Posterior cingulate gyrus (tissue), 11 donors: ENCODE results near the gene TNPO2.

Source experiments
- DNase-seq, 10 donors: peaks; one replicate each; pipeline versions ENCODE4 v3.0.0 to v3.0.0-alpha.2; 2020 to 2021; ENCODE audit warnings: mixed read lengths in 3 of 10
- intact Hi-C: fragments of 100-400 bp; cut with DNase I; formaldehyde crosslinking; loops from one replicate; pipeline ENCODE4 v1.15.1; 2023

The TNPO2 gene

DNA sequence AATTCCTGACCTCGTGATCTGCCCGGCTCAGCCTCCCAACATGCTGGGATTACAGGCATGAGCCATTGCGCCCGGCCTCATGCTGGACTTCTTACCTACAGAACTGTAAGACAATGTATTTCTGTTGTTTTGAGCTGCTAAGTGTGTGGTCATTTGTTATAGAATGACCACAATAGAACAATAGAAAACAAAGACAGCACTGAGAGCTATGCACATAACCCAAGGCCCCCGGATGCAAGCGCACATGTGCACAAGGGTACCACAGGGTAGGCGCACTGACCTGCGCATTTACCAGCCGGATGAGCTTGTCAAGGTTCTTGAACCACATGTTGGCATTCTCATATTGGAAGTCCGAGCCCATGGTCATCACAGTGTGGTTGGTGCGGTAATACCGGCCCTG lies 62.8 kb downstream of the TNPO2 start:
- intact Hi-C loops = no loop called here
- DNase-seq = peak in 3 of 10 donors; percentile 23 to 86 (median 32)

DNA sequence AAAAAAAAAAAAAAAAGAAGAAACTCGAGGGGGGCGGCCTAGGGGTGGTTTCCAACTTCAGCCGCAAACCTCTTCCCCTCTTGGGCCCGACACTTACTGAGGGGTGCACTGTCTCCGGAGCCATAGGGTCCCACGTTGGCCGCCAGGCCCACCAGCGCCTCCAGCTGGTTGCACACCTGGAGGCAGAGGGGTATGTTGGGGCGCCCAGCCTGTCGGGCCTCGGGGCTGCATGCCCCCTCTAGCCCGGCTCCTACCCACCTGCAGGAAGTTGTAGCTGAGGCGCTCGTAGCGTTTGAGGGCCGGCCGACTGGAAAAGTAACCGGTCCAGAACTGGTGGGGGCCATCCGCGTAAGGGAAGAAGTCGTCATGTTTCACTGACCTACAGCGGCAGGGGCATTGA lies 65.8 kb downstream of the TNPO2 start:
- intact Hi-C loops = no loop called here
- DNase-seq = no peak

DNA sequence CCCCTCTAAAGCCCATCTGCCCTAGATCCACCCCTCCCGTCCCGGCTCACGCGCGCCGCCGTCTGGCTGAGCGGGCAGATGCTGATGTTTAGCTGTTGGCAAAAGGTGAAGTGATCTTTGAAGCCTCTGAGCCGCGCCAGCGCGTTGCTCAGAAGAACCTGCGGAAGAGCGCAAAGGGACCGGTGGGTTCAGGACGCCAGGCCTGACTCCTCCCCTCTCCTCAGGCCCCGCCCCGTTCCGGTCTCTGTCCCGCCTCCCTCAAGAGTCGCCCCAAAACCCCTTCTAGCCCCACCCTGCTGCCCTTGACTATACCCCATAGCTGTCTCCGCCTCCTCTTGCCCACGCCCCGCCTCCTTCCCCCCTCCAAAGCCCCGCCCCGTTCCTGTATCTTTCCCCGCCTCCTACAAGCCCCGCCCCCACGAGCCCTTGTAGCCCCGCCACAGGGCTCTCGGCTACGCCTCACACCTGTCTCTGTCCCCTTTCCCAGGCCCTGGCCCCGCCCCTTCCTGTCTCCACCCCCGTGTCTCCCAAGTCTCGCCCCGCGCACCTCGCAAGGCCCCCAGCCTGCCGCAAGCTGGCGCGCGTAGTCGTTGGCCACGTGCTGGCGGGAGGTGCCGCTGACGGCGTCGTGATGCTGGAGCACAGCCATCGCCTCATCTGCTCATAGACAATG lies 66.7 kb downstream of the TNPO2 start:
- DNase-seq = no peak
- intact Hi-C loops = no loop called here

DNA sequence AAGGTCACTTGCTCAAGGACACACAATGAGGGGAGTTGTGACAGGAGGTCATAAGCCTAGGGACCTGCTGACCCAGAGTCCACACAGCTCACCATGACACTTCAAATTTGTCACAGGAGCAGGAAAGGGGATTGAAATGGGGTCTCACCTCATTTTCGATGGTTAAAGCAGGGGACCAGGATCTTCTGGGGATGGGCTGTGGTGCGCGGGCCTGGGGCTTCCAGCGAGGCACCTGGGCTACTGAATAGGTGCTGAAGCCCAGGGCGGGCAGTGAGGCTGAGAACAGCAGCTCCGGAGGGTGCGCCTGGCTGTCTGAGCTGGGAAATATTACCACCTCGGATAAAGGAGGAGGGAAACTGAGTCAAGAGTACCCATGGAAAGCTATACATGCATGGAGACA lies 68.2 kb downstream of the TNPO2 start:
- intact Hi-C loops = no loop called here
- DNase-seq = no peak

GRCh38 chr19:12652219-12652618 lies 71.5 kb downstream of the TNPO2 start:
- intact Hi-C loops = no loop called here
- peak in 2 of 10 donors; percentile 13 to 25 for DNase-seq

DNA sequence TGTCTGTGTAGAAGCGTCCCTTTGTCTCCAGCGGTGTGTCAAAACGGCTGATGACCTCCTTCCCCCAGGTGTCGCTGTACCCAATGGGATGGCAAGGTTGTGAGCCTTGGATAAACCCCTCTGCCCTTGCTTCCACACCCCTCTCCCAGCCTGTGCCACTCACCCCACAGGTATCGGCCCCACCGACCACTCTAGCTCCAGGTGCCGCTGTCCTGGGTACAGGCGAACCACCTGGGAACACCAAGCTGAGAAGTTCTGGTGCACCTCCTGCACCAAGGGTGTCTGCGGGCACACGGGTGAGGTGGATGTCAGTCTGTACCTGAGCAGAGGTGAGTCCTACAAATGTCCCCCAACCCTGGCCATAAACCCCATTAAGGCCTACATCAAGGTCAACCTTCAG lies 73.8 kb downstream of the TNPO2 start:
- intact Hi-C loops = no loop called here
- DNase-seq = peak in 1 of 10 donors; percentile 52
